DOHH2 (cell line): ENCODE results near the gene RAC3.

Experiments
- EZH2phosphoT487 ChIP-seq: fragments of 200-600 bp; sonication (generic); IDR thresholded peaks from 2 replicates; pipeline ENCODE4 v1.6.1; 2017; ENCODE audit warnings: borderline replicate concordance, mild to moderate bottlenecking, antibody characterized with exemption, low read length, moderate library complexity, mixed read lengths
- TF ChIP-seq, protein P1 (sequence below): fragments of 200-600 bp; sonication (generic); IDR thresholded peaks from one replicate; pipeline ENCODE4 v1.5.1; 2014; ENCODE audit warnings: antibody characterized with exemption, mild to moderate bottlenecking, low read depth, low read length; ENCODE audit not compliant: poor library complexity, severe bottlenecking

GRCh38 chr17:82073446-82073845 lies 42.0 kb downstream of the RAC3 start:
- no peak for TF ChIP-seq EZH2phosphoT487
- TF ChIP-seq, protein P1, sequence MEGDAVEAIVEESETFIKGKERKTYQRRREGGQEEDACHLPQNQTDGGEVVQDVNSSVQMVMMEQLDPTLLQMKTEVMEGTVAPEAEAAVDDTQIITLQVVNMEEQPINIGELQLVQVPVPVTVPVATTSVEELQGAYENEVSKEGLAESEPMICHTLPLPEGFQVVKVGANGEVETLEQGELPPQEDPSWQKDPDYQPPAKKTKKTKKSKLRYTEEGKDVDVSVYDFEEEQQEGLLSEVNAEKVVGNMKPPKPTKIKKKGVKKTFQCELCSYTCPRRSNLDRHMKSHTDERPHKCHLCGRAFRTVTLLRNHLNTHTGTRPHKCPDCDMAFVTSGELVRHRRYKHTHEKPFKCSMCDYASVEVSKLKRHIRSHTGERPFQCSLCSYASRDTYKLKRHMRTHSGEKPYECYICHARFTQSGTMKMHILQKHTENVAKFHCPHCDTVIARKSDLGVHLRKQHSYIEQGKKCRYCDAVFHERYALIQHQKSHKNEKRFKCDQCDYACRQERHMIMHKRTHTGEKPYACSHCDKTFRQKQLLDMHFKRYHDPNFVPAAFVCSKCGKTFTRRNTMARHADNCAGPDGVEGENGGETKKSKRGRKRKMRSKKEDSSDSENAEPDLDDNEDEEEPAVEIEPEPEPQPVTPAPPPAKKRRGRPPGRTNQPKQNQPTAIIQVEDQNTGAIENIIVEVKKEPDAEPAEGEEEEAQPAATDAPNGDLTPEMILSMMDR = no peak
